ENCODE data around the gene TBL1Y. TPM values are rescaled to one million over a fixed set of nuclear protein-coding genes. Genes with fewer than 3 reads are reported as not detected.

Gene TBL1Y
- polyA plus RNA-seq, 3 donors = 0.09 to 3.5 (median 3.4) TPM

- no peak for DNase-seq (ENCODE audit: extremely low read depth in 1 of 11, low read depth in 9 of 11, low spot score in 4 of 11)
Measured at GRCh38 chrY:6966521-6966920, 56.0 kb downstream of the TBL1Y start.

GRCh38 chrY:6967736-6968135 lies 57.2 kb downstream of the TBL1Y start:
- no peak for DNase-seq (ENCODE audit: extremely low read depth in 1 of 11, low read depth in 9 of 11, low spot score in 4 of 11)

DNA sequence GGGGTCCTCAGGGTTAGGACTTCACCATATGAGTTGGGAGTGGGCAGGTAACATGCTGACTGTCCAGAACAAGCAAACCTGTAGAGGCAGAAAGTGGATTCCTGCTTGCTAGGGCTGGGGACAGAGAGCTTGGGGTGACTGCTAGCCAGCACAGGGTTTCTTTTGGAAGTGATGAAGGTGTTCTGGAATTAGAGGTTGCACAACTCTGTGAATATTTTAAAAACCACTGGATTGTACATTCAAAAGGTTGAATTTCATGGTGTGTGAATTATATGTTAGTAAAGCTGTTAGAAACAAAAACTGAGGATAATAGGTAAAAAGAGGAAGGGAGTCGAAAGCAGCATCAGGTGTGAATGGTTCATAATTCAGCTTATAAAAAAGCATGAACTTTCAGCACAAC lies 57.7 kb downstream of the TBL1Y start:
- no peak for DNase-seq (ENCODE audit: extremely low read depth in 1 of 11, low read depth in 9 of 11, low spot score in 4 of 11)

- no peak for DNase-seq (ENCODE audit: extremely low read depth in 1 of 11, low read depth in 9 of 11, low spot score in 4 of 11)
Measured at GRCh38 chrY:6972271-6972887, 61.9 kb downstream of the TBL1Y start.

DNA sequence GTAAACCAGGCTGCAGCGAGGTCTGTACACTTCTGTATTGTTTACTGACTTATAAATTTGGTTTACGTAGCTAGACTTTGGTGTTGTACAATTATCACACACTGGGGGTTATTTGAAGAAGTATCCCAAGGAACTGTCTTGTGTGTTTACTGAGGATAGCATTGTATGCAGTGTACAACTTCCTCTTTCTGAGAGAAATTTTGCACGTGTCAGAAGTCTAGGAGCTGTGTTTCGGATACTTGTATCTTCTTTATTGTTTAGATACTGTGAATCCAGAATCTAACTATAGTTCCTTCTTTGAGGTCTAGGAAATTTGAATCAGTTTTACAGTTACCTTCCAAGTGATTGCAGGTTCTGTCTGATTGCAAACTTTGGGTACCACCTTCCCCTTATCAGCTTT lies 64.5 kb downstream of the TBL1Y start:
- no peak for DNase-seq (ENCODE audit: extremely low read depth in 1 of 11, low read depth in 9 of 11, low spot score in 4 of 11)

DNA sequence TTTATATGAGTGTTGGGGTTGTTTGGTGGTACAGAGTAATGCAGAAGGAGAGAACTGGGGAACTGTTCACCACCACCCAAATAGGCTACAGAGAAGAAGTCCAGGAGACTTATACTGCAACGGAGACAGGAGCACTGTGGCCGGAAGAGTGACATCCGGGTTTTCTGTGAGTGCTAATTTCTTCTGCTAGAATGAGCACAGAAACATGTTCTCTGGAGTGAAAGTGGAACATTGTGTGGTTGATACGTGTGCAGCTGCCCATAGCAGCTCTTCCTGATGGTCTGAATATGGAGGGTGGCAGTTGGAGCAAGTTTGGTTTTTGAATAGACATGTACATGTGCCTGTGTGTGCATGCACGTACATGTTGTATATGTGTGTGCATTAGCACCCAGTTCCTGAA lies 67.3 kb downstream of the TBL1Y start:
- DNase-seq (ENCODE audit: extremely low read depth in 1 of 11, low read depth in 9 of 11, low spot score in 4 of 11) = no peak

- no peak for DNase-seq (ENCODE audit: extremely low read depth in 1 of 11, low read depth in 9 of 11, low spot score in 4 of 11)
Measured at GRCh38 chrY:6983221-6983620, 72.7 kb downstream of the TBL1Y start.

DNA sequence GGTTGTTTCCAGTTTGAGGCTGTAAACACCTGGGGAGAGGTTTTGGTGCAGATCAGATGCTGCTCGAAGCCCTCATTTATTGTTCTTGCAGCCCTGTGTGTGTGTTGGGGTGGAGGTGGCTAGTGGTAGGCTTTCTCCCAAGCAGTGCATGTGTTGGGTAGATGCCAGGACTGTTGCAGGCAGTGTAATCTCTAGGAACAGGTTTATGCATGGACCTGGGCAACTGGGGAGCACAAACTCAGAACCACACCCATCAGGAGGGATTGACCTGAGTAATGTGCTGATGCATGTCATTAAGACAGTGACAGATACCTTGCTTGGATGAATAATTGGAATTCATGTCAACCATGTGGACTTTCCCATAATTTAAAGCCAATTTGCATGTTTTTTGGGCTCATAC lies 77.3 kb downstream of the TBL1Y start:
- DNase-seq (ENCODE audit: extremely low read depth in 1 of 11, low read depth in 9 of 11, low spot score in 4 of 11) = no peak

GRCh38 chrY:6989886-6990620 lies 79.6 kb downstream of the TBL1Y start:
- DNase-seq (ENCODE audit: extremely low read depth in 1 of 11, low read depth in 9 of 11, low spot score in 4 of 11) = no peak

DNA sequence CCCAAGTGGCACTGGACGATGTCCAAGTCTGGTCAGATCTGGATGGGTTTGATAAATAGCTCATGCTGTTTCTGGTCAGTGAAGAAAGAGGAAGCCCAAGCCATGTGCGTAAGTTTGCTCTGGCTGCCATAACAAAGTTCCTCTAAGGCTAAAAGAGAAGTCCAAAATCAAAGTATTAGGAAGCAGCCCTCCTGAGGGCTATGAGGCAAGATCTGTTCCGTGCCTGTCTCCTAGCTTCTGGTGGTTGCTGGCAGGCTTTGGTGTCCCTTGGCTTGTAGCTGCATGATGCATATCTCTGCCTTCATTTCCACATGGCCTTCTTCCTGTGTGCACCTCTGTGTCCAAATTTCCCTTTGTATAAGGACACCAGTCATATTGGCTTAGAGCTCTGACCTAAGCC lies 81.5 kb downstream of the TBL1Y start:
- no peak for DNase-seq (ENCODE audit: extremely low read depth in 1 of 11, low read depth in 9 of 11, low spot score in 4 of 11)

DNA sequence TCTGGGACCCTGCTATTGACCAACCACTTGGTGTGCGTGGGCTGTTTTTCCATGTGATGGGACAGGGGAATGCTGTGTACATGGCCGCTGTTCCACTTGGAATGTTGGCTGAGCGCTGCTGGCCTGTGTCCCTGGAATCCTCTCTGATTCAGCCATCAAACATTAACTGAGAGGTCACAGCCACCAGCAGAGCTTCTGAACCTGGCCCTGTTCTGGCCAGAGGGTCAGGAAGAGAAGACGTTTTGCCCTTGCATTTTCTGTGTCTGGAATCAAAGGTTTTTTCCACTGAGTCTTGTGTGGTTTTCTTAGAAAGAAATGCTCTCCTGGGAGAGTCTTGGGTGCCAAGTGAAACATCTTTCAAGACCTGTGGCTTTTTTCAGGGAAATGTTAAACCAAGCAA lies 85.5 kb downstream of the TBL1Y start:
- no peak for DNase-seq (ENCODE audit: extremely low read depth in 1 of 11, low read depth in 9 of 11, low spot score in 4 of 11)

- no peak for DNase-seq (ENCODE audit: extremely low read depth in 1 of 11, low read depth in 9 of 11, low spot score in 4 of 11)
Measured at GRCh38 chrY:6997503-6998066, 87.1 kb downstream of the TBL1Y start.

GRCh38 chrY:6999905-7000304 lies 89.4 kb downstream of the TBL1Y start:
- no peak for DNase-seq (ENCODE audit: extremely low read depth in 1 of 11, low read depth in 9 of 11, low spot score in 4 of 11)

- DNase-seq (ENCODE audit: extremely low read depth in 1 of 11, low read depth in 9 of 11, low spot score in 4 of 11) = no peak
Measured at GRCh38 chrY:7002581-7002980, 92.1 kb downstream of the TBL1Y start.

GRCh38 chrY:7007911-7008310 lies 97.4 kb downstream of the TBL1Y start:
- DNase-seq (ENCODE audit: extremely low read depth in 1 of 11, low read depth in 9 of 11, low spot score in 4 of 11) = no peak

GRCh38 chrY:7008578-7009355 lies 98.3 kb downstream of the TBL1Y start:
- DNase-seq (ENCODE audit: extremely low read depth in 1 of 11, low read depth in 9 of 11, low spot score in 4 of 11) = no peak

DNA sequence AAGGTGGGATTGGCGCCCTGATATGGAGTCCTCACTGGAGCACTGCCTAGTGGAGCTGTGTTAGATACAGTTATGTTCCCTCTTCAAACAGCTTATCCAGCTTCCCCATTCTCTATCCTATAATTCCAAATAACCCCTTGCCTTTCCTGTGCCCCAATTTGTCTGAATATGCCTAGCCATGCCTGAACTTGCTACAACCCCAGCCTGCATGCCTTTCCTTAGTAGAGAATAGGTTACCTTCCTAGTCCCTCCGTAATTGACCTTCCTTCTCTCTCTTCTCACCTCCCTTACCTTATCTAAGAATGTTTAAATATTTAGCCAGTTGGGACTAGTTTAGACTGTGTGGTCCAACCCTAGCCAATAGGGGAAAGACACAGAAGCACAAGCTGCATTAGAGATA lies 102.6 kb downstream of the TBL1Y start:
- no peak for DNase-seq (ENCODE audit: extremely low read depth in 1 of 11, low read depth in 9 of 11, low spot score in 4 of 11)

DNA sequence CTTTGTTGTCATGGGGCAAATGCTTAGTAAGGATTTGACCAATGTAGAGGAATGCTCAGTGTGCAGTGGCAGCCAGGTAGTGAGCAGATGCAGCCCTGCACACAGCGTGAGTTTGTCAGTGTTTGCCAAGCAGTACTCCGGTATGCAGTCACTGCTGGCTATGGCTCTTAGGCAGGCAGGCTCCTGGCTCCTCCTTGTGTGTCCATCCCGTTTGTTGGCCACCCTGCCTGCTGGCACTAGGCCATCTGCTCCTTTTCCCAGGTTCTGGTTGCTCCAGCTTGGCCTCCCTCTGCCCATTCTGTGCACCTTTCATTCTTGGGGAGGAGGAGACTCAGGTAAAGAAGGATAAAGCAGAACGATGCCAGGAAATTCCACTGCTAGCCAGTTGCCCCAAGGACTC lies 106.0 kb downstream of the TBL1Y start:
- DNase-seq (ENCODE audit: extremely low read depth in 1 of 11, low read depth in 9 of 11, low spot score in 4 of 11) = no peak

DNA sequence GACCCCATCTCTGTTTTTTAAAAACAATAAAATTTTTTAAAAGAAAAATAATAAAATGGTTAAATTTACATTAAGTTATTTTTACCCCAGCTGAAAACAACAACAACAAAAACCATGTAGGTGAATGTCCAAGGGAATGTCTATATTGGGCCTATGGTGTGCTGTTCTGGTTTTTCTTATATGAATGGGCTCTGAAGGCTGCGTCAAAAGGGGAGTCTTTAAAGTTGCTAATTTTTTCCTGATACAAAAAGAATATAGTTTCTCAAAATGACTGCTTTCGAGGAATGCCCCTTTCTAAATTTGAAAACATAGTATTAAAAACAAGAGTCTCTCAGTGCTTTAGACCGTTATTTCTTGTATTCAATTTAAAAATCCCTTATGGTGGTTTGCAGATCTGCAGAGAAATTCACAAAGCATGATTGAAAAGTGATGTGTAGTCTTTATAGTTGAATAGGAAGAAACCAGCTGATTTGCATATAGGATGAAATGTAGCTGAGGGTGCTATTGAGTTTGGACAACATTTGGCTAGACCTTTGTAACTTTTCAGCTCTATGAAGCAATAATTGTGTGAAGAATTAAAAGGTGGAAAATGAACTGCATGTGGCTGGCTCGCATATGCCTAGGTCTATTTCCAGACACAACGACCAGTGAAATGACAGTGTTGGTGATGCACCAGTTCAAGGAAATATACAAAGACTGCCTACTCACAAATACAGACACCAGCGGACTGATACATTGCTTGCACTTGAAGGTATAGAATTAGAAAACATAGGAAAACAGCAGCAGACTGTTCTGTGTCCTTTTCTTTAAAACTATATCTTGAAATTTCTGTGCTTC lies 107.0 kb downstream of the TBL1Y start:
- DNase-seq (ENCODE audit: extremely low read depth in 1 of 11, low read depth in 9 of 11, low spot score in 4 of 11) = no peak
